Psoas muscle (tissue), 8 donors: ENCODE measurements around the gene RRP12. TPM values are rescaled to one million over a fixed set of nuclear protein-coding genes. Genes with fewer than 3 reads are reported as not detected.

Source experiments
- ATAC-seq, 4 donors: fragments of 200-7000 bp; cut with Tn5 transposase; one replicate each; pipeline ENCODE4 v1.9.1; 2020; ENCODE audit warnings: moderate library complexity in 3 of 4, mild to moderate bottlenecking in 2 of 4
- DNase-seq, 2 donors: peaks; one replicate each; pipeline ENCODE4 v3.0.0-alpha.2; 2020
- H3K27ac ChIP-seq: fragments of 200-600 bp; one replicate; pipeline ENCODE4 v1.8.0; 2022
- H3K27me3 ChIP-seq, 3 donors: fragments of 200-600 bp in 1 of 3; one replicate each; pipeline versions ENCODE4 v1.6.1 to v1.8.0; 2013 to 2022; ENCODE audit warnings: low read length in 2 of 3, mild to moderate bottlenecking in 2 of 3, moderate library complexity in 1 of 3; ENCODE audit not compliant: insufficient read depth in 3 of 3
- H3K36me3 ChIP-seq, 2 donors: fragments of 200-600 bp in 1 of 2; one replicate each; pipeline versions ENCODE4 v1.6.1 to v1.8.0; 2013 to 2022; ENCODE audit warnings: low read depth in 1 of 2, mild to moderate bottlenecking in 1 of 2, moderate library complexity in 1 of 2; ENCODE audit not compliant: insufficient read depth in 1 of 2
- H3K4me1 ChIP-seq: fragments of 200-600 bp; one replicate; pipeline ENCODE4 v1.8.0; 2022
- H3K4me3 ChIP-seq: fragments of 200-600 bp; one replicate; pipeline ENCODE4 v1.8.0; 2022; ENCODE audit warnings: mild to moderate bottlenecking
- H3K9me3 ChIP-seq: fragments of 200-600 bp; one replicate; pipeline ENCODE4 v1.8.0; 2022
- CTCF ChIP-seq: fragments of 200-600 bp; IDR thresholded peaks from one replicate; pipeline ENCODE4 v1.8.0; 2022; ENCODE audit warnings: antibody characterized with exemption
- WGBS, 3 donors: extraction: QIAGEN DNeasy Blood & Tissue Kit; methylation state at CpG; one replicate each; pipeline versions ENCODE4 v1.1.6 to v1.1.7; 2013; 5-methylcytosine and 5-hydroxymethylcytosine counted together
- intact Hi-C, 2 donors: fragments of 100-400 bp; cut with DNase I; formaldehyde crosslinking; loops; one replicate each; pipeline versions ENCODE4 v1.11.0 to v1.14.2; 2022
- polyA plus RNA-seq, 3 donors: library from polyadenylated mRNA; stranded (reverse); fragments of 200-250 nt; gene quantifications; one replicate each; pipeline ENCODE4 v1.2.3, GENCODE V29; 2013
- total RNA-seq, 4 donors: library from RNA; stranded (reverse); fragmentation: NEBNext Ultra II Directional in 2 of 4; extraction: Animal tissue kit (Norgen Biotek cat#: 25700) in 2 of 4; gene quantifications; one replicate each; pipeline versions ENCODE4 v1.2.1 to v1.2.4, GENCODE V29; 2021 to 2023
- donor health status: healthy with polysubstance abuse.
- donor health status: DM: no; HTN: no; CAD: no; lungs with moderate emphysema.
- donor health status: Bipolar disorder and iron deficiency.
- donor health status: healthy.
- donor health status: DM: yes; HTN: yes; CAD: no.
- donor health status: DM: no; HTN: no; CAD: no.
- donor health status: DM: no; HTN: no; CAD: no.
- donor health status: DM: yes; HTN: yes; CAD: no.

The RRP12 gene
- total and polyA plus RNA-seq, 7 donors, result 46.5 to 114 (median 76.4) TPM

- no peak for TF ChIP-seq CTCF
- H3K27ac ChIP-seq, result no peak overlapping the region
- H3K4me1 ChIP-seq, result no peaks in the 10 kb centered on the region
- ATAC-seq, result peak in 2 of 4 donors; percentile 18 to 28
- H3K4me3 ChIP-seq, result no peak overlapping the region
- 60 to 77% (median 67%) methylated on average over 11 of the region's 11 CpGs for WGBS, 3 donors
- peaks cover 19 to 97% of the 10 kb centered on the region in 2 donors for H3K36me3 ChIP-seq
- DNase-seq, result no peak
- no peaks in the 10 kb centered on the region for H3K27me3 ChIP-seq
- no peaks in the 10 kb centered on the region for H3K9me3 ChIP-seq
- intact Hi-C loops, result no loop called here
These were observed 38.7 kb downstream of the RRP12 start for GRCh38 chr10:97362310-97363033.

GRCh38 chr10:97361537-97361901, 39.6 kb downstream of the RRP12 start:
- no peak for DNase-seq
- peaks cover 17 to 97% of the 10 kb centered on the region in 2 donors for H3K36me3 ChIP-seq
- no peaks in the 10 kb centered on the region for H3K4me1 ChIP-seq
- no peak for TF ChIP-seq CTCF
- 37 to 54% (median 53%) methylated on average over 11 of the region's 11 CpGs for WGBS, 3 donors
- H3K27ac ChIP-seq, result no peak overlapping the region
- no peak overlapping the region for H3K4me3 ChIP-seq
- no peaks in the 10 kb centered on the region for H3K27me3 ChIP-seq
- ATAC-seq, result no peak
- H3K9me3 ChIP-seq, result no peaks in the 10 kb centered on the region
- intact Hi-C loops, result no loop called here

- DNase-seq, result no peak
- H3K27ac ChIP-seq, result no peak overlapping the region
- peaks cover 5% of the 10 kb centered on the region for H3K4me1 ChIP-seq
These were observed 40.2 kb downstream of the RRP12 start for GRCh38 chr10:97360705-97361536.

GRCh38 chr10:97358781-97359180, 42.4 kb downstream of the RRP12 start:
- WGBS, 3 donors, result 66 to 89% (median 81%) methylated on average over 3 of the region's 3 CpGs
- H3K9me3 ChIP-seq, result no peaks in the 10 kb centered on the region
- H3K4me1 ChIP-seq, result peaks cover 8% of the 10 kb centered on the region
- no peak for ATAC-seq
- H3K27me3 ChIP-seq, result no peaks in the 10 kb centered on the region
- H3K36me3 ChIP-seq, result peaks cover 19 to 93% of the 10 kb centered on the region in 2 donors
- H3K4me3 ChIP-seq, result no peak overlapping the region
- no peak for DNase-seq
- intact Hi-C loops, result no loop called here
- no peak for TF ChIP-seq CTCF
- no peak overlapping the region for H3K27ac ChIP-seq

More at GRCh38 chr10:97360705-97361536, 40.2 kb downstream of the RRP12 start:
- Histone ChIP-seq H3K4me3 (no peak overlapping the region), H3K9me3 (no peaks in the 10 kb centered on the region), H3K36me3 (peaks cover 19 to 97% of the 10 kb centered on the region in 2 donors), H3K27me3 (no peaks in the 10 kb centered on the region)
- ATAC-seq, result no peak
- intact Hi-C loops, result no loop called here
- 87 to 92% (median 90%) methylated on average over 11 of the region's 11 CpGs for WGBS, 3 donors
- no peak for TF ChIP-seq CTCF
